Endometrial microvascular endothelial cells (primary cell): ENCODE data around the gene SNRNP35. TPM values are rescaled to one million over a fixed set of nuclear protein-coding genes. Genes with fewer than 3 reads are reported as not detected.
"Not testable (repeated sequence)": the region's sequence is repeated elsewhere in the genome, so short reads cannot be mapped to it uniquely, and the experiment has no call there.

Experiments used
- in situ Hi-C: cut with HindIII; loops from 2 replicates; pipeline ENCODE4 v1.10.0; 2017; ENCODE audit warnings: low sequenced_read_pairs, low pct_unique_long_range_greater_than_20kb; ENCODE audit errors: inconsistent ontology term
- total RNA-seq: library from RNA; depleted of rRNA; stranded (reverse); fragments of >200 nt; gene quantifications from one replicate; pipeline ENCODE4 v1.2.3, GENCODE V29; 2015; ENCODE audit errors: inconsistent ontology term

Gene SNRNP35
- total RNA-seq, 1 donor from 2014 or later: 10.2 TPM

DNA sequence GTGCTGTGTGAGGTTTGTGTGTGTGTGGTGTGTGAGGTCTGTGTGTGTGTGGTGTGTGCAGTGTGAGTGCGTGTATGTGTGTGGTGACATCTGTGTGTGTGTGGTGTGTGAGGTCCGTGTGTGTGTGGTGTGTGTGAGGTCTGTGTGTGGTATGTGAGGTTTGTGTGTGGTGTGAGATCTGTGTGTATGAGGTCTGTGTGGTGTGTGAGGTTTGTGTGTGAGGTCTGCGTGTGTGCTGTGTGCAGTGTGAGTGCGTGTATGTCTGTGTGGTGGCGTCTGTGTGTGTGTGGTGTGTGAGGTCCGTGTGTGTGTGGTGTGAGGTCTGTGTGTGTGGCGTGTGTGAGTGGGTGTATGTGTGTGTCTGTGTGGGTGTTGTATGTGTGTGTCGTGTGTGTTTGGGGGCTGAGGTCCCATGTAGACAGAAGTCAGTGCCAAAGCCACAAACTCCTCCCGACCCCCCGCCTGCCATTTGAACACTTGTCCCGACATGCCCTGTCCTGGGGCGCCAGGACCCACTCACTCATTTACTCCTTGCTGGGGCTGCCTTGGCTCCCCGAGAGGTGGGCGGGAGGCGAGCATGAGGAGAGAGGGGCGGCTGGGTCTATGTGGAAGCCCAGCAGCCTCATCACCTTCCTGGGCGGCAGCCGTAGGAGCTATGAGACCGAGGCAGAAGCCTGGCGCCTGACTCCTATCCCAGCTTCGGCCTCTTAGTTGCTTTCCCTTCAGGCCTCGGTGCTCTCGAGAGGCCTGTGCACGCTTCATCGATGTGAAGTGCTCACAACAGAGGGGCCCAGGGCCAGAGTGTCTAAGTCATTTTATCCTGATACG is 55.1 kb downstream of the SNRNP35 start:
- in situ Hi-C loops: no loop called here

DNA sequence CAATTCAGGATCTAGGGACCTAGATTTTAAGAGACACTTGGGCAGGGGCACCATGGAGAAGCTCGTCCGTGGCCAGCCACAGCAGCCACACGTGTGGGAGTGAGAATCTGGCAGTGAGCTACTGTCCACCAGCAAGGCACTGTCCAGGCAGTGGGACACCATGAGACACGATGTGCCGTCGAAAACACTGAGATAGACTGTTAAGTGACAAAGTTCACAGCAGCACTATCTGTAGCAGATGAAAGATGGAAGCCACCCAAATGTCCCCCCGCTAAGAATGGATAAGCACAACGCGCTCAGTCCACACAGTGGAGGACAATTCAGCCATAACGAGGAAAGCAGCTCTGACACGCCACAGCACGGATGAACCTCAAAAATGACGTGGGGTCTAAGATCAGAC is 55.9 kb downstream of the SNRNP35 start:
- in situ Hi-C loops: no loop called here

DNA sequence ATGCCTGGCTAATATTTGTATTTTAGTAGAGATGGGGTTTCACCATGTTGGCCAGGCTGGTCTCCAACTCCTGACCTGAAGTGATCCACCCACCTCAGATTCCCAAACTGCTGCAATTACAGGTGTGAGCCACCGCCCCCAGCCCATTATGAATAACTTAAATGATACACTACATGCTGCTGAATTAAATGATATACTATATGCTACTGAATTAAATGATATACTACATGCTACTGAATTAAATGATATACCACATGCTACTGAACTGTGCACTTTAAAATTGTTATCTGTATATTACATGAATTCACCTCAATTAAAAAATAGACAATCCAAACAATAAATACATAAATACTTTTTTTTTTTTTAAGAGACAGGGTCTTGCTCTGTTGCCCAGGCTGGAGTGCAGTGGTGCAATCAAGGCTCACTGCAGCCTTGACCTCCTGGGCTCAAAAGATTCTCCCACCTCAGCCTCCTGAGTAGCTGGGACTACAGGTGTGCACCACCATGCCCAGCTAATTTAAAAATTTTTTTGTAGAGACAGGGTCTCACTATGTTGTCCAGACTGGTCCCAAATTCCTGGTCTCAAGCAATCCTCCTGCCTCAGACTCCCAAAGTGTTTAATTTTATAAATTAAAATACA is 56.8 kb downstream of the SNRNP35 start:
- in situ Hi-C loops: not testable (repeated sequence)

DNA sequence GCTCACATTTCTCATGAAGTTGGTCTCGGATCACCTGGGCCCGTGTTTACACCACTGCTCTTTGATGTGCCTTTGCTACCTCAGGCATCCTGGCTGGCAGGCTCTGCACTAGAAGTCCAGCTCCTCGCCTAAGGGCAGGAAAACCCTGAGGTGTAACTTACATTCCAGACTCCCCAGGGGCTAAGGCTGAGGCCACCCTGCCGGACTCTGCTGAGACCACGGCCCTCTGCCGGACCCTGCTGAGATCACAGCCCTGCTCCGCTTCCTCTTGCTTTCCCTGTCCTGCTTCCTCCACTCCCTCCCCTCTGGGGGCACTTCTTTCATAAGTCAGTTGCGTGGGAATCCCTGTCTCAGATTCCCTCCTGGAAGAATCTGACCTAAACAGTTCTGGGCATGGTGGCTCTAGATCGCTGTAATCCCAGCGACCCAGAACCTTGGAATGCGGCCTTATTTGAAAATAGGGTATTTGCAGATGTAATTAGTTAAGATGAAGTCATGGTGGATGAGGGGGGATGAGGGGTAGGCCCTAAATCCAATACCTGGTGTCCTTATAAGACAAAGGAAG is 58.4 kb downstream of the SNRNP35 start:
- in situ Hi-C loops: no loop called here

Other genes with a start within 250 kb of the SNRNP35 start
- 49.4 TPM for gene MPHOSPH9, start 225.0 kb upstream of the SNRNP35 start, total RNA-seq
- gene MTRFR, start 224.7 kb upstream of the SNRNP35 start, total RNA-seq: 7.4 TPM
- 347 TPM for gene CDK2AP1, start 186.3 kb upstream of the SNRNP35 start, total RNA-seq
- 22.2 TPM for gene SBNO1, start 93.3 kb upstream of the SNRNP35 start, total RNA-seq
- gene KMT5A, start 74.0 kb upstream of the SNRNP35 start, total RNA-seq: 36.3 TPM
- gene RILPL2, start 21.5 kb upstream of the SNRNP35 start, total RNA-seq: 3.4 TPM
- 7.6 TPM for gene RILPL1, start 75.6 kb downstream of the SNRNP35 start, total RNA-seq
- gene TMED2, start 126.4 kb downstream of the SNRNP35 start, total RNA-seq: 194 TPM
- gene DDX55, start 144.0 kb downstream of the SNRNP35 start, total RNA-seq: 15.2 TPM
- 67.7 TPM for gene EIF2B1, start 175.5 kb downstream of the SNRNP35 start, total RNA-seq
- 35.0 TPM for gene GTF2H3, start 175.7 kb downstream of the SNRNP35 start, total RNA-seq
- gene TCTN2, start 213.0 kb downstream of the SNRNP35 start, total RNA-seq: 4.1 TPM